HG02981 (cell line): ENCODE measurements around the gene CNIH2.
"Not testable (repeated sequence)": the region's sequence is repeated elsewhere in the genome, so short reads cannot be mapped to it uniquely, and the experiment has no call there.

ENCODE experiments used
- ATAC-seq: cut with Tn5 transposase; IDR thresholded peaks from one replicate; pipeline ENCODE4 v1.9.1; 2021; ENCODE audit warnings: mild to moderate bottlenecking, moderate library complexity; ENCODE audit not compliant: unreplicated experiment

Gene CNIH2

GRCh38 chr11:66289548-66290329, 11.8 kb downstream of the CNIH2 start:
- ATAC-seq = peak; percentile 29

- no peak for ATAC-seq
Observed at GRCh38 chr11:66290330-66290621, 12.3 kb downstream of the CNIH2 start.

GRCh38 chr11:66291303-66291705, 13.3 kb downstream of the CNIH2 start:
- no peak for ATAC-seq

GRCh38 chr11:66291706-66292542, 13.9 kb downstream of the CNIH2 start, which contains the start of gene TMEM151A:
Gene TMEM151A, plus strand, starts transcription at chr11:66291894. Its CDS starts 120 bp downstream, at chr11:66292014.
- no peak for ATAC-seq

- no peak for ATAC-seq
Observed at GRCh38 chr11:66292543-66293332, 14.8 kb downstream of the CNIH2 start.

- no peak for ATAC-seq
Observed at GRCh38 chr11:66293352-66293751, 15.4 kb downstream of the CNIH2 start.

GRCh38 chr11:66293777-66294625, 16.0 kb downstream of the CNIH2 start:
- ATAC-seq = no peak

- no peak for ATAC-seq
Observed at GRCh38 chr11:66294626-66295620, 16.9 kb downstream of the CNIH2 start.

GRCh38 chr11:66297610-66298009, 19.6 kb downstream of the CNIH2 start:
- no peak for ATAC-seq

- no peak for ATAC-seq
Observed at GRCh38 chr11:66299186-66299585, 21.2 kb downstream of the CNIH2 start.

GRCh38 chr11:66302656-66303055, 24.7 kb downstream of the CNIH2 start:
- no peak for ATAC-seq

- ATAC-seq = no peak
Observed at GRCh38 chr11:66309475-66309874, 31.5 kb downstream of the CNIH2 start.

GRCh38 chr11:66310324-66310723, 32.3 kb downstream of the CNIH2 start:
- ATAC-seq = no peak

GRCh38 chr11:66310803-66311440, 32.9 kb downstream of the CNIH2 start:
- not testable (repeated sequence) for ATAC-seq

GRCh38 chr11:66311470-66311964, 33.5 kb downstream of the CNIH2 start:
- ATAC-seq = no peak

- ATAC-seq = peak; percentile 51
Observed at GRCh38 chr11:66311965-66312548, 34.1 kb downstream of the CNIH2 start.

- ATAC-seq = peak; percentile 57
Observed at GRCh38 chr11:66312549-66313320, 34.8 kb downstream of the CNIH2 start.
